ENCODE measurements around the gene C10orf71.

DNA sequence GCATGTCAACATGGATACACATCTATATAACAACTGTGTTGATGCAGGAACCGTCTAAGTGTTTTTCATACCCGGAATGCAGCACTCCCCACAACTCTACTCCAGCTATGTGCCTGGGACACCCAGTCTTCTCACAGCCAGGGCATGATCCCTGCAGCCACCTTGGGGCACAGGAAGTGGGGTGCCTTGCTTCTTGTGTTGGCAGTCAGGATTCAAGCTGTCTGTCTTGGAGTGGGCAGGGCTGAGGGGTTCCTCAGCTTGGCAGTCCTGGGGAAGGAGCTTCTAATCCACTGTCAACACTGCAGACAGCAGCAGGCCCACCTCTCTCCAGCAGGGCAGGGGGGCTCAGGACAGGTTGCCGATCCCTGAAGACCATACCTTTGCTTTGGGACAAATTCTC, 55.6 kb downstream of the C10orf71 start:
- TF ChIP-seq, protein P1, sequence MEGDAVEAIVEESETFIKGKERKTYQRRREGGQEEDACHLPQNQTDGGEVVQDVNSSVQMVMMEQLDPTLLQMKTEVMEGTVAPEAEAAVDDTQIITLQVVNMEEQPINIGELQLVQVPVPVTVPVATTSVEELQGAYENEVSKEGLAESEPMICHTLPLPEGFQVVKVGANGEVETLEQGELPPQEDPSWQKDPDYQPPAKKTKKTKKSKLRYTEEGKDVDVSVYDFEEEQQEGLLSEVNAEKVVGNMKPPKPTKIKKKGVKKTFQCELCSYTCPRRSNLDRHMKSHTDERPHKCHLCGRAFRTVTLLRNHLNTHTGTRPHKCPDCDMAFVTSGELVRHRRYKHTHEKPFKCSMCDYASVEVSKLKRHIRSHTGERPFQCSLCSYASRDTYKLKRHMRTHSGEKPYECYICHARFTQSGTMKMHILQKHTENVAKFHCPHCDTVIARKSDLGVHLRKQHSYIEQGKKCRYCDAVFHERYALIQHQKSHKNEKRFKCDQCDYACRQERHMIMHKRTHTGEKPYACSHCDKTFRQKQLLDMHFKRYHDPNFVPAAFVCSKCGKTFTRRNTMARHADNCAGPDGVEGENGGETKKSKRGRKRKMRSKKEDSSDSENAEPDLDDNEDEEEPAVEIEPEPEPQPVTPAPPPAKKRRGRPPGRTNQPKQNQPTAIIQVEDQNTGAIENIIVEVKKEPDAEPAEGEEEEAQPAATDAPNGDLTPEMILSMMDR (IDR thresholded peaks at IDR 0.05) = no peak
- no peak for TF ChIP-seq POLR2A (IDR thresholded peaks at IDR 0.05)

Data from testis (tissue), 2 donors.